Right lobe of liver (tissue), 4 donors: ENCODE data around the gene ZMYND11.

Experiments
- POLR2A ChIP-seq: fragments of 450-650 bp; IDR thresholded peaks from one replicate; pipeline ENCODE4 v1.6.1; 2017; ENCODE audit warnings: antibody characterized with exemption, mild to moderate bottlenecking
- TF ChIP-seq, protein P1 (sequence below), 4 donors: fragments of 200-600 bp in 3 of 4; fragments of 450-650 bp in 1 of 4; IDR thresholded peaks; one replicate each; pipeline versions ENCODE4 v1.5.1 to v1.8.0; 2016 to 2022; ENCODE audit warnings: antibody characterized with exemption in 4 of 4, mild to moderate bottlenecking in 2 of 4
- donor health status: DM: no; HTN: no; CAD: no.
- donor health status: DM: no; HTN: no; CAD: no.
- donor health status: DM: no; HTN: yes; CAD: no.

GRCh38 chr10:283916-284356 lies 148.7 kb downstream of the ZMYND11 start:
- TF ChIP-seq, protein P1, sequence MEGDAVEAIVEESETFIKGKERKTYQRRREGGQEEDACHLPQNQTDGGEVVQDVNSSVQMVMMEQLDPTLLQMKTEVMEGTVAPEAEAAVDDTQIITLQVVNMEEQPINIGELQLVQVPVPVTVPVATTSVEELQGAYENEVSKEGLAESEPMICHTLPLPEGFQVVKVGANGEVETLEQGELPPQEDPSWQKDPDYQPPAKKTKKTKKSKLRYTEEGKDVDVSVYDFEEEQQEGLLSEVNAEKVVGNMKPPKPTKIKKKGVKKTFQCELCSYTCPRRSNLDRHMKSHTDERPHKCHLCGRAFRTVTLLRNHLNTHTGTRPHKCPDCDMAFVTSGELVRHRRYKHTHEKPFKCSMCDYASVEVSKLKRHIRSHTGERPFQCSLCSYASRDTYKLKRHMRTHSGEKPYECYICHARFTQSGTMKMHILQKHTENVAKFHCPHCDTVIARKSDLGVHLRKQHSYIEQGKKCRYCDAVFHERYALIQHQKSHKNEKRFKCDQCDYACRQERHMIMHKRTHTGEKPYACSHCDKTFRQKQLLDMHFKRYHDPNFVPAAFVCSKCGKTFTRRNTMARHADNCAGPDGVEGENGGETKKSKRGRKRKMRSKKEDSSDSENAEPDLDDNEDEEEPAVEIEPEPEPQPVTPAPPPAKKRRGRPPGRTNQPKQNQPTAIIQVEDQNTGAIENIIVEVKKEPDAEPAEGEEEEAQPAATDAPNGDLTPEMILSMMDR (IDR thresholded peaks at IDR 0.05), result no peak
- no peak for TF ChIP-seq POLR2A
